ENCODE data around the gene RNF207.

GRCh38 chr1:6270401-6270800 lies 64.5 kb downstream of the RNF207 start:
- TF ChIP-seq CTCF (IDR thresholded peaks at IDR 0.05; ENCODE audit: low read depth, low read length) (no peak), EZH2phosphoT487 (IDR thresholded peaks at IDR 0.05; ENCODE audit: low read depth) (no peak)

Data from OCI-LY3 (cell line).